Vagina (tissue), 2 donors: ENCODE measurements around the gene NUDT8.

Experiments
- CTCF ChIP-seq, 3 experiments: fragments of 450-650 bp in 2 of 3; fragments of 200-600 bp in 1 of 3; sonication (generic) in 1 of 3; IDR thresholded peaks; one replicate each; pipeline ENCODE4 v1.5.1; 2017 to 2019; ENCODE audit warnings: antibody characterized with exemption in 3 of 3, mild to moderate bottlenecking in 2 of 3, moderate library complexity in 2 of 3
- POLR2A ChIP-seq, 2 donors: fragments of 450-650 bp; IDR thresholded peaks; one replicate each; pipeline ENCODE4 v1.6.1; 2017; ENCODE audit warnings: antibody characterized with exemption in 2 of 2, mild to moderate bottlenecking in 2 of 2, moderate library complexity in 2 of 2

GRCh38 chr11:67642173-67643120, 12.7 kb upstream of the NUDT8 start:
- TF ChIP-seq CTCF (IDR thresholded peaks at IDR 0.05) (no peak), POLR2A (IDR thresholded peaks at IDR 0.05) (no peak)
